Stimulated activated CD4-positive, alpha-beta T cell treated with anti-CD3 and anti-CD28 coated beads, Interleukin-15, amount 100 ng/mL, for 48 hours (primary cell): ENCODE measurements around the gene C3orf80.
A peak's percentile ranks its signal among the peaks of the same experiment; 100 is the strongest.
"Not testable (repeated sequence)": the region's sequence is repeated elsewhere in the genome, so short reads cannot be mapped to it uniquely, and the experiment has no call there.

Experiments
- DNase-seq, 2 donors: peaks; one replicate each; pipeline ENCODE4 v3.0.0-alpha.2; 2020; ENCODE audit warnings: low read depth in 2 of 2

Gene C3orf80

DNA sequence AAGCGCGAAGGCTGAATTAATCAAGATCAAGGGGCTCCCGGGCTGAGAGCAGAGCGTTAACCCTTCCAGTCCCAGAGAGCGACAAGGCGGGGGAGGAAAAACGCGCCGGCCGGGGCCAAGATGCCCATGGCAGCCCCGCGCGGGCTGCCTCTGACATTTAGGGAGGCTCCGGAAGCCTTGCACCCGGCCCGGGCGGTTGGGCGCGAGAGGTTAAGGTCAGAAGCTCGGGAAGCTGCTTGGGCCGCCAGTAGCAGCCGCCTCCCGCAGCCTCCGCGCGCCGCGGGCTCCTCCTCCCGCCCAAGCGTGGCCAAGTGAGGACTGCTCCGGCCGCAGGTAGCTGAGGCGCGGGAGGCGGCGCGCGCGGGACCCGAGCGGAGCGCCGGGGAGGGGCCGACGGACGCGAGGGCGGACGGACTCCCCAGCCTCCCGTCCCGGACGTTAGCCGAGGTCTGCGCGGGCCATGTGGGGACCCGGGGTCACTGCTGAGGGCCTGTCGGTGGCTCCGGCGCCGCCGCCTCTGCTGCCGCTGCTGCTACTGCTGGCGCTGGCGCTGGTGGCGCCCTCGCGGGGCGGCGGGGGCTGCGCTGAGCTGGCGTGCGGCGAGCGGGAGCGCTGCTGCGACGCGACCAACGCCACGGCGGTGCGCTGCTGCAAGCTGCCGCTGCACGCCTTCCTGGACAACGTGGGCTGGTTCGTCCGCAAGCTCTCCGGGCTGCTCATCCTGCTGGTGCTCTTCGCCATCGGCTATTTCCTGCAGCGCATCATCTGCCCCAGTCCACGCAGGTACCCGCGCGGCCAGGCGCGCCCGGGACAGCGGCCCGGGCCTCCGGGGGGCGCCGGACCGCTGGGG lies at the start of gene C3orf80:
C3orf80 (plus strand) TSS at position 247 of the 850 bp plus-strand sequence; CDS start at position 461, 214 bp downstream.
- peak; percentile 21 to 34 for DNase-seq

DNA sequence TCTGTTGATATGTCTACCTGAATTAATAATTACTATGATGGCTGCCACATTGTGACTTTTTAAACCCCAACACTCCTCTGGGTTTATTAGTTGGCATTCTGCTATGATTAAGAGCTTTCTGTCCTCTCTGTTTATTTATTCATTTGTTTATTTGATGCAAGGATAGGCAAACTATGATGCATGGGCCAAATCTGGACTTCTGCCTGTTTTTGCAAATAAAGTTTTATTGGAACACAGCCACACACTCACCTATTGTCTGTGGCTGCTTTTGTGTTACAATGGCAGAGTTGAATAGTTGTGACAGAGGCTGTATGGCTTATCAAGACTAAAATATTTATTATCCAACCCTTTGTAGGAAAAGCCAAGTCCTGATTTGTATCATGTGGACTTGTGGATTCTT lies 48.3 kb upstream of the C3orf80 start:
- no peak for DNase-seq

DNA sequence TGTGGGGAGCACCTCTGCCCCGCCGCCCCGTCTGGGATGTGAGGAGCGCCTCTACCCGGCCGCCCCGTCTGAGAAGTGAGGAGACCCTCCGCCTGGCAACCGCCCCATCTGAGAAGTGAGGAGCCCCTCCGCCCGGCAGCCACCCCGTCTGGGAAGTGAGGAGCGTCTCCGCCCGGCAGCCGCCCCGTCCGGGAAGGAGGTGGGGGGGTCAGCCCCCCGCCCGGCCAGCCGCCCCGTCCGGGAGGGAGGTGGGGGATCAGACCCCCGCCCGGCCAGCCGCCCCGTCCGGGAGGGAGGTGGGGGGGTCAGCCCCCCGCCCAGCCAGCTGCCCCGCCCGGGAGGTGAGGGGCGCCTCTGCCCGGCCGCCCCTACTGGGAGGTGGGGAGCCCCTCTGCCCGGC lies 46.6 kb upstream of the C3orf80 start:
- not testable (repeated sequence) for DNase-seq

DNA sequence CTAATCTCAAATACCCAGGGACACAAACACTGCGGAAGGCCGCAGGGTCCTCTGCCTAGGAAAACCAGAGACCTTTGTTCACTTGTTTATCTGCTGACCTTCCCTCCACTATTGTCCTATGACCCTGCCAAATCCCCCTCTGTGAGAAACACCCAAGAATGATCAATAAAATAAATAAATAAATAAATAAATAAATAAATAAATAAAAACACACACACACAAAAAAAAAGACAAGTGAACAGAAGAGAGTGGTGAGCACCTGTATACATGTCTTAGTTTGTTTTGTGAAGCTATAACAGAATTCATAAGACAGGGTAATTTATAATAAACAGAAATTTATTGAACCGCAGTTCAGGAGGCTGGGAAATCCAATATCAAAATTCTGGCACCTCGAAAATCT lies 45.8 kb upstream of the C3orf80 start:
- not testable (repeated sequence) for DNase-seq

DNA sequence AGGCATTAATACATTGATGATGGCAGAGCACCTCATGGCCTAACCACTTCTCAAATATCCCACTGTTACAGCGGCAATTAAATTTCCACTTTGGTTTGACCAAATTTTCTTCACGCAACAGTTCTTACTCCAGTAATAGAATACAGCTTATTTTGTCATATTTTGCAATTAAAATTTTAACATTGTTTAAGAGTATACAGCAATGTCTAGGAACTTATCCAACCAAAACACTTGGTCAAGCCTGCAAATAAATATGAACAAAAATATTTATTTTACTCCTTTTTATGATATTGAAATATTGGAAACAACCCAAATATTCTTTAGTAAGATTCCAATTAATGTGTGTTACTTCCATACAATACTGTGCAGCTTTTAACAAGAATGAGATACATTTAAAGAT lies 45.3 kb upstream of the C3orf80 start:
- no peak for DNase-seq

DNA sequence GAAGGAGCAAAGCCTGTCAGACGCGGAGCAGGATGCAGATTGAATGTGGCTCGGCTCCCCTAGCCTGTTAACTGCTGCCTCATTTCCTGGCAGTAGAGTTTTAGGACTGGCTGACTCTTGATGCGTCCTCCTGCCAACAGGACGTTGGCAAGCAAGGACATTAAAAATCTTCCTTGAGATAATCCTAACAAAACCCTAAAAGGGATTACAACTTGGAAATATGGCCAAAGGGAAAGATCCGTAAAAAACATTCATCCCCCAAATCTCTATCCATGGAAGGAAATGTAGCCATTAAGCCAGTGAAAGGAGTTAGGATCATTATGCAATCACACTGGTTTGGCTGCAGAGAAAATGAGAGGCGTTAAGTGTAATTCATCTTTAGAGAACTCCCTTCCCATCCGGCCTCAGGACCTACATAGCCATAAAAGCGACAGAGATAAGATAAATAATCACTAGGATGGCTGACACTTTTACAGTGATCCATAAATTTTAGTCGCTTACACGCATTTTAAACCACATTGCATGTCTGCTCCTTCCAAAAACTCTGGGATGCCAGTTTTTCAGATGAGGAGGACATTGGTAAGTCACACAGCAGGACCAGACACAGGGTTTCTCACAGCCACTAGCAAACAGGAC lies 44.5 kb upstream of the C3orf80 start:
- no peak for DNase-seq

DNA sequence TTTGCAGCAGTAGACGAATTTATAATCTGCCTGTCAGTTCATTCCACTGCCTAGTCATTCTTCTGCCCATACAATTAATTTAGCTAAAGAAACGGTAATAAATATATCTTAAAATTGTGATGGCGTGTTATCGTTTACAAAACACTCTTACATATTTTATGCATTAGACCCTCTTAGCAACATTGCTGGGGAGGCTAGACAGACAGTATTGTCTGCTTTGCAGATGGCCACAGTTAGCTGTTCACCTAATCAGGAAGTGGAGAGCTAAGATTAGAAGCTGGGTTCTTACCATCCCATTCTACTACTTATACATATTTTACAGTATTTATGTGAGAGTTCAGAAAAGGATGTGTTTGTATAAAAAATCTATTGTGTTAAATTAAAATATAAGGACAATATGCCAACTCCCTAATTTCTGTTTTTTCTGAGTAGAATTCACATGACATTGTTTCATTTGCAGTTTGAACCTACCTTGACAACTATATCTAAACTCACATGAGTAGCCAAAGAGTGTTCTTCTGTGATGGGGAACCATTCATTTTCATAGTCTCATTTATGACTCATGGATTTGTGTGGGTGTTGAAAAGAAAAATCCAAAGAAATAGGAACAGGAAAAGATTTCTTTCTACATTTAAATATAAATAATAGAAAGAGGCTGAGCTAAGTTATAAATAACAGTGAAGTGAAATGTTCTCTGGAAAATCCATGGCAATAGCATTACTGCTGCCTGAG lies 41.7 kb upstream of the C3orf80 start:
- no peak for DNase-seq

DNA sequence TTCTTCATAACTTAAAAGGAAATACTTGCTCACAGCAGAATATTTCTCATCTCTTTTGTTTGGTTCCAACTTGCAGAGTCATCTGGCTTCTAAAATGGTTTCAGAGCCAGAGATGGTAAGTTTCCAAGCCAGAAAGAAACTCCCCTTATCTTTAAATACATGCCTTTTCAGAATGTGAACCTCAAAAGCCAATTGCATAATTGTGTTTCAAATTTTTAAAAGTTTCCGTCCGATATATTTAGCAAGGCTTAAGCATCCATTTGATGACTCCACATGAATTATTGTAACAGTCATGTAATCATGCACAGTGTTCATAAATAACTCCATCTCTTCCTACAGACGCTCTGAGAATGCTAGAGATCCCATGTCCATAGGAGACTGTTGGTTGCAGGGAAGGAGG lies 40.6 kb upstream of the C3orf80 start:
- no peak for DNase-seq

DNA sequence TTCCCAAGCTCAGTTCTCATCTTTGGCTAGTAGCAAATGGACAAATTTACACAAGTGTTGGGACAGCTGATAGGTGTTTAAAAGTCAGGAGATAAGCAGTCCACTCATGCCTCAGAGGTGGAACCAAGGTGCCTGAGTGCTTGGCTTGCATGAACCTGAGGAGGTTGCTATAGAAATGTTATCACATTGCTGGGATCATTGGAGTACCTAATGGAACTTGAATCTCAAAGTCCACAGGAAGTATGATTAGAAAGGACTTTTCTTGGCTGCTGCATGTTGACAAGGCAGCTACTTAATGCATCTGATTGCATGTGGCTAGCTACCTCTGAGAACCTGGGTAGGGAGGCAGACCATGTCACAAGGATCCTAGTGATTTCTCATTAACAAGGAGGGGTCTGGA lies 39.5 kb upstream of the C3orf80 start:
- DNase-seq, result no peak

DNA sequence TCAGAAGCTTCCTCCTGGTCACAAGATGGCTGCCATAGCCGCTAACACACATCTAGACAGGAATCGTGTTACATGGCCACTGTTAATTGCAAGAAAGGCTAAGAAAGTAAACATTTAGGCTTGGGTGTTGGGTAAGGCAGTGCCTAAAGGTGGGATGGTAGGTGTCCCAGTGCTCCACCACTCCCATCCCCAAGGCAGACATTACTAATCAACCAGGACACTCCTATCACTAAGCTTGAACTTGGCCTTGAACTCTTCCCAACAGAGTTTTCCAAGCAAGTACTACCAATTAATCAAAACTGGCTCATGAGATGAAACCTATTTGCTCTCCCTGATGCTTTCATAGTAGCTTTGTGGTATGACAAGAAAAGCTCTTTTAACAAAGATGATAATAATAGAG lies 37.9 kb upstream of the C3orf80 start:
- no peak for DNase-seq

DNA sequence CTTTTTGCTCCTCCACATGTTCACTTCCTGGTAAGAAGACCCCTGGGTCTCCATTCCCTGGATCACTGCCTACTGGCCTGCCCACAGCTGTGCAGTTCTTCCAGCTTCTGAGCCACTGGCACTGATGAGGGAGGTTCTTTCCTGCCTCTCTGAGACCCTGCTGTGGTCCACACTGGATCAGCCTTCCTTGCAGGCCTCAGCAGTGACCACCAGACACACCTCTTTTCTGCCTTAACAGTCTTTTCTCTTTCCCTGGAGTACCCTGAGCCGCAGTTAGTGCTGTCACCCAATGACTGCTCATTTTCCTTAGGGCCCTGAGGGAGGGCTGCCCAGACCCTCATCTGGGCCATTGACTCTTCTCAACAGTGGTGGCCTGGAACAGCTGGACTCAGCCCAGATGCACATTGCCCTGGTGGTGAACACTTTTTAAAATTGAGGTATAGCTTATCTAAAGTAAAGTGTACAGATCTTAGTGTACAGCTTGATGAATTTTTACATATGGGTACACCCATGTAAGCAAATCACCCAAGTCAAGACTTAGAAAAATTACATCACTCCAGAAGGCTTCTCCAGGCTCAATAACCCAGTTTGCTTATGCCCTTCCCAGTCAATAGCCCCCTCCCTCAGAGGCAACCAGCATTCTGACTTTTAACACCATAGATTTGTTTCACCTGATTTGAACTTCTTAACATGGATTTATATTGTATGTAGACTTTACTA lies 32.8 kb upstream of the C3orf80 start:
- DNase-seq, result no peak

DNA sequence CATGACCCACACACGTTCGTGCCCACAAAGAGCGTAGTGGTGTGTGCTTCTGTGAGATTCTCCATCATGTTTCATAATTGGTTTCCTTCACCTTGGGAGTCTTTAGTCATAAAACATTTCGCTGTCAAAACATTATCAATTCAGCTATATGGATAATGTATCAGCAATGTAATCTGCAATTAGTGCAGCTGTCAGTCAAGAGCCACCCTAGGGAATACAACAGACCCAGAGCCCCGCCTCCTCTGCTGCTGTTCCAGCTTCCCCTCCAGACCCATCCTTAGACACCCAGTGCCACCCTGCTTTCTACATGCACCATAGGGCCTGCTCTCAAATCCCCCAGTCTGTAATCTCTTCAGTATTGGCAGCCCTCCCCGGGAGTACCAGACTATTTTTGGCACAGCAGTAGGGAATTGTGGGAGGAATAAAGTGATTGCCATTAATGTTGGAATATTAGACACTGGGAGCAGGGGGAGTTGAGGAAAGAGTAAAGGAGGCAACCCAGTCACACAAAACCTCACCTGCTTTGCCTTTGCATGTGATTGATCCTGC lies 31.5 kb upstream of the C3orf80 start:
- DNase-seq, result no peak

DNA sequence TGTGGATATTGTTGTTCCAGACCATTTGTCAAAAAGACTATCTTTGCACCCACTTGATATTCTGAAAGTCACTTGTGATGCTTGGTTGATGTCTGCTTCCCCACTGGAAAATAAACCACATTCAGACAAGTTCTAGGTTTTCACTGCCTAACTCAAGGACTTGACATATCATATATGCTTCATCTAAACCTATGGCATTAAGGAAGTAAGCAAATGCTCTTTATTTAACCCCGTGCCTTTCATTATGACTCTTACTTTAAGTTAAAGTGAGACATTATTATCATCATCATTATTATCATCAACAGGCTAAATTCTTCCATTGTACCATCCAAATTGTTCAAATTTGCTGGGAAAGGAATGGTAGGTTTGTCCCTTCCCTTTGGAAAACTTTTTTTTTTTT lies 30.8 kb upstream of the C3orf80 start:
- no peak for DNase-seq

DNA sequence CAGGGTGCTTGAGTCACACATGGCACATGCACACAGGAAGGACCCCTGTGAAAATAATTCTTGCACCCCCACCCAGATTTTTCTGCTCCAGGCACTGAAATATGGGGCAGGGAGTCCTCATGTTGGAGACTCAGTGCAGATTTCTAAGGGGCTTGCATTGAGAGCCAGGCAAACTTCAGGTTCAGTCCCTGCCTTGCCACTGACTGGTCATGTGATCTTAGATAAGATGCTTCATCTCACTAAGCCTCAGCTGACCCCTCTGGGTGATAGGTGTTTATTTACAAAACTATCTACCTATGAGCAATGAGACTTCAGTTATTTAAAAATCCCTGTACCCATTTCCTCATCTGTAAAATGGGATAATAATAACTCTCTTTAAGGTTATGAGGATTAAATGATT lies 30.1 kb upstream of the C3orf80 start:
- no peak for DNase-seq

DNA sequence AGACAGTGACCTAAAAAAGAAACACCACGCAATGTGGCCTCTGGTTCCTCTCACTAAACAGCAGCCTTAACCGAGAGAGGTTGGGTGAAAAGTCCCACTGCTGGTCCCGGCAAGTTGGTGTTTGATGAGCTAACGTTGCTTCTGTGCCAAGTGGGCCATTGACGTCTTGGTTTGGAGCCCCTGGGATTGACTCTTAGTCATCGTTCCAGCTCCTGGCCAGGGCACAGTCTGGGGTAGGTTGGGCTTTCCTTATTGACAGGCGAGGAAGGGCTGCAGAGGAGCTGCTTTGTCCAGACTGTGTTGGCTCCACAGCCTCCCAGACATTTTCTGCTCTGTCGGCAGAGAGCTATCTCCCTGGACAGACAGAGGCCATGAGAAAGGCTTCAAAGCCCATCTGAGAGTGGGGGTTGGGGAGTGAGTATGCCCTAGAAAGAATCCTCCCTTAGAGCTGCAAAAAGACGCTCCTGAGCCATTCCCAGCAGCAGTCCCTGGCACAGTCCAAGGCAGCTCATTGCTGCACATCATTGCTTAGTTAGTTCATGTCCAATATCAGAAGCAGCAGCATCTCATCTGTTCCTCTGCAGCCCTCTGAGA lies 28.6 kb upstream of the C3orf80 start:
- DNase-seq, result no peak

DNA sequence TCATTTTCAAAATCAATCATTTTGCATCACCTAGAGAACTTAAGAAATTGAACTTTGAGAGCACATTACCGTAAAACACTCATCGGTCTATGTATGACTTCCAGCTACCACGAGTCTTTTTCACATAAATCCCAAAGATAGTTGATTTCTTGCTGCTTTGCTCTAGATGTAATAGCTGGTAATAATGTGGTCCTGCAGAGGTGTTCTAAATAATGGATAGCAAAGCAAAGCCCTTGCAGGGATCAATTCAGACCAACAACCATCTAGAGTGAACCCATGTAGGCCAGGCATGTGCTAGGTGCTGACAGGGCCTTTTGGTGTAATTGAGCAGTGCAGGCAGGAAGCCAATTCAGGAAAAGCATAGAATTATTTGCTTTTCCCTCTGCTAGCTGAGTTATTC lies 26.1 kb upstream of the C3orf80 start:
- no peak for DNase-seq

DNA sequence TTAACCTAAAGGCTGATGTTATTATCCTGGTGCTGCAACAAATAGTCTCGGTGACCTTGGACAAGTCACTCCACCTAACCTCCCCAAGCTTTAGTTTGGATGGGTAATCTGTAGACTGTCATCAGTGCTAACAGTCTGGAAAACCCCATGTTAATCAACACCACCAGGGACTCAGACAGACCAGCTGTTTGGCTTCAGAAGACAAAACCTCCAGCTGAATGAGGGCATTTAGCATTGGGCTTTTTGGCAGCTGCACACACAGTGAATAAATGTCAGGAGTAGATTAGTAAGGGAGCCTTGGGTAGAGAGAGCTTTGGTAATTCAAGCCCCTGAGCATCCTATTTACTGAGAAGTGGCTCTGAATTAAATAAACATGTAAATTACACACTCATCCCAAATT lies 24.9 kb upstream of the C3orf80 start:
- no peak for DNase-seq

DNA sequence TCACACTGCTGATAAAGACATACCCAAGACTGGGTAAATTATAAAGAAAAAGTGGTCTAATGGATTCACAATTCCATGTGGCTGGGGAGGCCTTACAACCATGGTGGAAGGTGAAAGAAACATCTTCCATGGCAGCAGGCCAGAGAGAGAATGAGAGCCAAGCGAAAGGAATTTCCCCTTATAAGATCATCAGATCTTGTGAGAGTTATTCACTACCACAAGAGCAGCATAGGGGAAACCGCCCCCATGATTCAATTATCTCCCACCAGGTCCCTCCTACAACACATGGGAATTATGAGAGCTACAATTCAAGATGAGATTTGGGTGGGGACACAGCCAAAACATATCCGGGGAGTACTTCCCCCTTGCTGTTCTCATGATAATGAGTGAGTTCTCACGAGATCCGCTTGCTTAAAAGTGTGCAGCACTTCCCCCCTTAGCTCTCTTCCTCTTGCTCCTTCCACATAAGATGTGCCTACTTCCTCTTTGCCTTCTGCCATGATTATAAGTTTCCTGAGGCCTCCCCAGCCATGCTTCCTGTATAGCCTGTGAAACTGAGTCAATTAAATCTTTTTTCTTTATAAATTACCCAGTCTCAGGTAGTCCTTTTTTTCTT lies 20.7 kb upstream of the C3orf80 start:
- not testable (repeated sequence) for DNase-seq

DNA sequence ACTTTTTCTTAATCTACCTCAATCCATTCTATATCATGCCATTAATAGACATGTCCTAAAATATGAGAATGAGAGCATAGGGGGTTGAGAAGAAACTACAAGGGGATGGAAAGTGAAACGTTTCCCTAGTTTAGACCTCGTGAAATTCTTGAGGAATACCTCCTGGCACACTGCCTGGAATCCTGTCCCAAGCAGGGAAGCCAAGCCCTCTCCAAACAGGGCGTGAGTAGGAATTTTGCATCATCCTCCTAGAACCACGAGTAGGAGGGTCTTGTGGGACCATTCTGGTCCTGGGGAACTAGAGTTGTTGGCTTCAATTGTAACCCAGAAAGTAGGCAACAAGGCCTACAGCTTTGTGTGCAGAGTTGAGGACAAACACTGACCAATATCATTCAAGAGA lies 19.6 kb upstream of the C3orf80 start:
- no peak for DNase-seq

DNA sequence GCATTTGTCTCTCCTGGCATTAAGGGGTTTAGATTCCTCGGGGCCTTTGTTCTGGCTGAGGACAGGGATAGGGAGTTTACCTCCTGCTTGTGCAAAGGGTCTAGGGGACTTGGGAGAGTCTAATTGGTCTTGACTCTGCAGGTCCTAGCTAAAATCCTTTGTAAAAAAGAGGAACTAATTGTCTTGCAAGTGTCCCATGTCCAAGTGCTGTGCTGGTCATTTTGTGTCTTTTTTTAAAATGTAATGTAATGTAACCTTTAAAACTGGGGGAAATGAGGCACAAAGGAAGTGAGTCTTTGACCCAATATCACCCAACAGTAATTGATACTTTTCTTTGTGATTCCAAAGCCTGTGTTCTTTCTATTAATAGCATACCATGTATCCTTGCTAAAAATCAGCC lies 14.9 kb upstream of the C3orf80 start:
- DNase-seq, result no peak

DNA sequence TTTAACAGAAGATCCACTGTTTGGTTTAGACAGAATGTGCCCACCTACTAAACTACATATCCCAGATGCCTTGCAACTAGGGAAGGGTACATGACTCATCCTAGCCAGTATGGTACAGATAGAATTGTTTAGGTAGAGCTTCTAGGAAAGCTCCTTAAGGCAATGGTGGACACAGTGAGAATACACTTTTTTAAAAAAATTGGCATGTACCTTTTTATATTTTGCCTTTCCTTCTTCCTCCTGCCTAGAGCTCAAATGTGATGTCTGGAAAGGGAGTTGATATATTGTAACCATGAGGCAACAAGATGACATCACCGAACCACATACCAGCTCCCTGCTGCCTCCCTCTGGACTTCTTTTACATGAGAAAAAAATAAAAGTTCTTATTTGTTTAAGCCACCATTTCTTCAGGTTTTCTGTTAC lies 14.4 kb upstream of the C3orf80 start:
- no peak for DNase-seq
